ENCODE measurements around the gene PTPN3.
"Not testable (repeated sequence)": the region's sequence is repeated elsewhere in the genome, so short reads cannot be mapped to it uniquely, and the experiment has no call there.

PTPN3 gene

GRCh38 chr9:109520475-109521132 lies 22.5 kb upstream of the PTPN3 start:
- no peaks in the 10 kb centered on the region for H3K4me1 ChIP-seq (ENCODE audit: control insufficient read depth, insufficient read depth, low read length, poor library complexity, severe bottlenecking)

GRCh38 chr9:109519366-109519765 lies 21.3 kb upstream of the PTPN3 start:
- Histone ChIP-seq H3K9me3 (ENCODE audit: control insufficient read depth, low read length) (no peaks in the 10 kb centered on the region), H3K27ac (ENCODE audit: low read depth, low read length, severe bottlenecking) (no peak overlapping the region)
- WGBS, 2 experiments (ENCODE audit: insufficient coverage in 2 of 2), result 85 to 92% methylated on average over 4 to 5 of the region's 5 CpGs

More at GRCh38 chr9:109520475-109521132, 22.5 kb upstream of the PTPN3 start:
- Histone ChIP-seq H3K27ac (ENCODE audit: low read depth, low read length, severe bottlenecking) (no peak overlapping the region), H3K36me3 (ENCODE audit: control insufficient read depth, insufficient read depth, low read length) (no peaks in the 10 kb centered on the region), H3K4me3 (ENCODE audit: extremely low read depth, insufficient read depth, low read length, poor library complexity, severe bottlenecking) (no peak overlapping the region), H3K9me3 (ENCODE audit: control insufficient read depth, low read length) (no peaks in the 10 kb centered on the region)
- WGBS, 2 experiments (ENCODE audit: insufficient coverage in 2 of 2), result 5 to 23% methylated on average over 4 of the region's 11 CpGs

GRCh38 chr9:109518621-109519335 lies 20.7 kb upstream of the PTPN3 start:
- no peaks in the 10 kb centered on the region for H3K4me1 ChIP-seq (ENCODE audit: control insufficient read depth, insufficient read depth, low read length, poor library complexity, severe bottlenecking)
- no peak overlapping the region for H3K27ac ChIP-seq (ENCODE audit: low read depth, low read length, severe bottlenecking)
- WGBS, 2 experiments (ENCODE audit: insufficient coverage in 2 of 2), result 80 to 93% methylated on average over 2 of the region's 4 CpGs
- H3K9me3 ChIP-seq (ENCODE audit: control insufficient read depth, low read length), result no peaks in the 10 kb centered on the region
- no peaks in the 10 kb centered on the region for H3K36me3 ChIP-seq (ENCODE audit: control insufficient read depth, insufficient read depth, low read length)
- no peak overlapping the region for H3K4me3 ChIP-seq (ENCODE audit: extremely low read depth, insufficient read depth, low read length, poor library complexity, severe bottlenecking)

More at GRCh38 chr9:109519366-109519765, 21.3 kb upstream of the PTPN3 start:
- Histone ChIP-seq H3K4me1 (ENCODE audit: control insufficient read depth, insufficient read depth, low read length, poor library complexity, severe bottlenecking) (no peaks in the 10 kb centered on the region), H3K4me3 (ENCODE audit: extremely low read depth, insufficient read depth, low read length, poor library complexity, severe bottlenecking) (no peak overlapping the region), H3K36me3 (ENCODE audit: control insufficient read depth, insufficient read depth, low read length) (no peaks in the 10 kb centered on the region)

- Histone ChIP-seq H3K4me3 (ENCODE audit: extremely low read depth, insufficient read depth, low read length, poor library complexity, severe bottlenecking) (no peak overlapping the region), H3K27ac (ENCODE audit: low read depth, low read length, severe bottlenecking) (no peak overlapping the region), H3K9me3 (ENCODE audit: control insufficient read depth, low read length) (no peaks in the 10 kb centered on the region), H3K36me3 (ENCODE audit: control insufficient read depth, insufficient read depth, low read length) (no peaks in the 10 kb centered on the region), H3K4me1 (ENCODE audit: control insufficient read depth, insufficient read depth, low read length, poor library complexity, severe bottlenecking) (no peaks in the 10 kb centered on the region)
- 100% methylated on average over 1 of the region's 1 CpG for WGBS, 2 experiments (ENCODE audit: insufficient coverage in 2 of 2)
Observed at GRCh38 chr9:109517901-109518377, 19.8 kb upstream of the PTPN3 start.

- 89 to 100% methylated on average over 1 to 3 of the region's 3 CpGs for WGBS, 2 experiments (ENCODE audit: insufficient coverage in 2 of 2)
- Histone ChIP-seq H3K4me3 (ENCODE audit: extremely low read depth, insufficient read depth, low read length, poor library complexity, severe bottlenecking) (no peak overlapping the region), H3K4me1 (ENCODE audit: control insufficient read depth, insufficient read depth, low read length, poor library complexity, severe bottlenecking) (no peaks in the 10 kb centered on the region), H3K9me3 (ENCODE audit: control insufficient read depth, low read length) (no peaks in the 10 kb centered on the region), H3K36me3 (ENCODE audit: control insufficient read depth, insufficient read depth, low read length) (no peaks in the 10 kb centered on the region), H3K27ac (ENCODE audit: low read depth, low read length, severe bottlenecking) (no peak overlapping the region)
Observed at GRCh38 chr9:109513871-109514270, 15.8 kb upstream of the PTPN3 start.

GRCh38 chr9:109512170-109512756 lies 14.2 kb upstream of the PTPN3 start:
- Histone ChIP-seq H3K4me1 (ENCODE audit: control insufficient read depth, insufficient read depth, low read length, poor library complexity, severe bottlenecking) (peaks cover 5% of the 10 kb centered on the region), H3K4me3 (ENCODE audit: extremely low read depth, insufficient read depth, low read length, poor library complexity, severe bottlenecking) (no peak overlapping the region), H3K27ac (ENCODE audit: low read depth, low read length, severe bottlenecking) (no peak overlapping the region), H3K36me3 (ENCODE audit: control insufficient read depth, insufficient read depth, low read length) (no peaks in the 10 kb centered on the region), H3K9me3 (ENCODE audit: control insufficient read depth, low read length) (no peaks in the 10 kb centered on the region)
- 89 to 92% methylated on average over 2 to 3 of the region's 4 CpGs for WGBS, 2 experiments (ENCODE audit: insufficient coverage in 2 of 2)

- Histone ChIP-seq H3K27ac (ENCODE audit: low read depth, low read length, severe bottlenecking) (no peak overlapping the region), H3K36me3 (ENCODE audit: control insufficient read depth, insufficient read depth, low read length) (no peaks in the 10 kb centered on the region), H3K4me1 (ENCODE audit: control insufficient read depth, insufficient read depth, low read length, poor library complexity, severe bottlenecking) (peaks cover 6% of the 10 kb centered on the region), H3K4me3 (ENCODE audit: extremely low read depth, insufficient read depth, low read length, poor library complexity, severe bottlenecking) (no peak overlapping the region), H3K9me3 (ENCODE audit: control insufficient read depth, low read length) (no peaks in the 10 kb centered on the region)
- whole genome bisulfite sequencing, 2 experiments (ENCODE audit: insufficient coverage in 2 of 2), result 60% methylated on average over 1 of the region's 5 CpGs
Observed at GRCh38 chr9:109510506-109510905, 12.4 kb upstream of the PTPN3 start.

- not testable (repeated sequence) for H3K36me3 ChIP-seq (ENCODE audit: control insufficient read depth, insufficient read depth, low read length); H3K4me3 ChIP-seq (ENCODE audit: extremely low read depth, insufficient read depth, low read length, poor library complexity, severe bottlenecking); H3K9me3 ChIP-seq (ENCODE audit: control insufficient read depth, low read length); H3K27ac ChIP-seq (ENCODE audit: low read depth, low read length, severe bottlenecking); H3K4me1 ChIP-seq (ENCODE audit: control insufficient read depth, insufficient read depth, low read length, poor library complexity, severe bottlenecking)
- 78 to 100% methylated on average over 1 of the region's 4 CpGs for WGBS, 2 experiments (ENCODE audit: insufficient coverage in 2 of 2)
Observed at GRCh38 chr9:109510042-109510441, 11.9 kb upstream of the PTPN3 start.

- peaks cover 6% of the 10 kb centered on the region for H3K4me1 ChIP-seq (ENCODE audit: control insufficient read depth, insufficient read depth, low read length, poor library complexity, severe bottlenecking)
- WGBS, 2 experiments (ENCODE audit: insufficient coverage in 2 of 2), result 59 to 63% methylated on average over 3 of the region's 4 CpGs
- no peaks in the 10 kb centered on the region for H3K36me3 ChIP-seq (ENCODE audit: control insufficient read depth, insufficient read depth, low read length)
- no peak overlapping the region for H3K27ac ChIP-seq (ENCODE audit: low read depth, low read length, severe bottlenecking)
- H3K4me3 ChIP-seq (ENCODE audit: extremely low read depth, insufficient read depth, low read length, poor library complexity, severe bottlenecking), result no peak overlapping the region
- no peaks in the 10 kb centered on the region for H3K9me3 ChIP-seq (ENCODE audit: control insufficient read depth, low read length)
Observed at GRCh38 chr9:109509611-109510010, 11.5 kb upstream of the PTPN3 start.

GRCh38 chr9:109507421-109507838 lies 9.3 kb upstream of the PTPN3 start:
- Histone ChIP-seq H3K36me3 (ENCODE audit: control insufficient read depth, insufficient read depth, low read length) (no peaks in the 10 kb centered on the region), H3K27ac (ENCODE audit: low read depth, low read length, severe bottlenecking) (no peak overlapping the region), H3K4me3 (ENCODE audit: extremely low read depth, insufficient read depth, low read length, poor library complexity, severe bottlenecking) (no peak overlapping the region), H3K4me1 (ENCODE audit: control insufficient read depth, insufficient read depth, low read length, poor library complexity, severe bottlenecking) (peaks cover 6% of the 10 kb centered on the region), H3K9me3 (ENCODE audit: control insufficient read depth, low read length) (no peaks in the 10 kb centered on the region)
- WGBS, 2 experiments (ENCODE audit: insufficient coverage in 2 of 2), result 86 to 88% methylated on average over 8 to 9 of the region's 9 CpGs

Measured in mesodermal cell (in vitro differentiated cells).